ENCODE results near the gene NTN1. TPM values are rescaled to one million over a fixed set of nuclear protein-coding genes. Genes with fewer than 3 reads are reported as not detected.
A peak's percentile ranks its signal among the peaks of the same experiment; 100 is the strongest.
"Not testable (repeated sequence)": the region's sequence is repeated elsewhere in the genome, so short reads cannot be mapped to it uniquely, and the experiment has no call there.

The NTN1 gene
- total RNA-seq, 1 experiment from 2014 or later = 22.8 TPM

DNA sequence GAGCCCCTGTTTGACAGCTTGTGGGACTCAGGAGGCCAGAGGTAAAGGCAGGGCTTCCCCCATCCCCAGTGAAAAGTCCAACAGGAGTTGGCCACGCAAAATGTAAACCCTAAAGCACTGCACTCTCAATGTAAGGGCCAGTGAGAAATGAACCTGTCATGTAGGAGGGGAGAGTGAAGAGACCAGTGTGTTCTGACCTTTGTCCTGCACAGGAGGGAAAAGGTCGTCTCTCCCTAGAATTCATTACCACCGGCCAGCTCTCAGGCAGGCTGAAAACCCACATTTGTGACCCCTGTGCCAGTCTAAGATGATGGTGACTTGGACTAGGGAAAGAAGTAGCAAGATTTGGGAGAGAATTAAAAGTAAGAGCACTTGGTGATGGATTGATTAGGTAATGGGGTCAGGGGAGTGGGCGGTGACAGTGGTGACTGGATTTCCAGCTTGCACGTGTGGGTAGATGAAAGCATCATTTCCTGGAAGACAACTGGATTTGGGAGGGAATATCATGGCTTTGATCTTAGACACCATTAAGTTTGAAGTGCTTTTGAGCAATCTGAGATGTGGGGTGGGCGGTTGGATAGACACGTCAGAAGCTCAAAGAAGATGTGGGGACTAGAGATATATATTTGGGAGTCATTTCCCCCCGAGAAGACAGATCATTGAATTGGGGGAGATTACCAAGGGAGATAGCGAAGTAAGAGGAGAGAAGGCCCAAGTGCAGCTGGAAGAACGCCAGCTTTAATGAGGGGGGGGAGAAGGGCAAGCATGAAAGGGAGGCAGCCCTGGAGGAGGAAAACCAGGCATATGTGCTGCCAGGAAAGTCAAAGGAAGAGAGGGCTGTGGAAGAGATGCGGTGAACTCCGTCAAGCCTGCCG is 119.5 kb downstream of the NTN1 start:
- H3K4me1 ChIP-seq (replicated peaks) = peaks cover 13% of the 10 kb centered on the region

GRCh38 chr17:9141425-9141753 is 120.1 kb downstream of the NTN1 start:
- DNase-seq (ENCODE audit: low read depth in 1 of 2, low spot score in 2 of 2) = no peak
- H3K27me3 ChIP-seq (replicated peaks) = no peaks in the 10 kb centered on the region
- H3K4me1 ChIP-seq (replicated peaks) = peaks cover 8% of the 10 kb centered on the region
- H3K36me3 ChIP-seq = no peaks in the 10 kb centered on the region
- no peak overlapping the region for H3K27ac ChIP-seq
- no peaks in the 10 kb centered on the region for H3K9me3 ChIP-seq (replicated peaks)
- H3K4me3 ChIP-seq = no peak overlapping the region

More for the DNA sequence above, 119.5 kb downstream of the NTN1 start:
- DNase-seq (ENCODE audit: low read depth in 1 of 2, low spot score in 2 of 2) = no peak
- Histone ChIP-seq H3K27ac (no peak overlapping the region), H3K4me3 (no peak overlapping the region), H3K27me3 (replicated peaks) (no peaks in the 10 kb centered on the region), H3K9me3 (replicated peaks) (no peaks in the 10 kb centered on the region), H3K36me3 (no peaks in the 10 kb centered on the region)

DNA sequence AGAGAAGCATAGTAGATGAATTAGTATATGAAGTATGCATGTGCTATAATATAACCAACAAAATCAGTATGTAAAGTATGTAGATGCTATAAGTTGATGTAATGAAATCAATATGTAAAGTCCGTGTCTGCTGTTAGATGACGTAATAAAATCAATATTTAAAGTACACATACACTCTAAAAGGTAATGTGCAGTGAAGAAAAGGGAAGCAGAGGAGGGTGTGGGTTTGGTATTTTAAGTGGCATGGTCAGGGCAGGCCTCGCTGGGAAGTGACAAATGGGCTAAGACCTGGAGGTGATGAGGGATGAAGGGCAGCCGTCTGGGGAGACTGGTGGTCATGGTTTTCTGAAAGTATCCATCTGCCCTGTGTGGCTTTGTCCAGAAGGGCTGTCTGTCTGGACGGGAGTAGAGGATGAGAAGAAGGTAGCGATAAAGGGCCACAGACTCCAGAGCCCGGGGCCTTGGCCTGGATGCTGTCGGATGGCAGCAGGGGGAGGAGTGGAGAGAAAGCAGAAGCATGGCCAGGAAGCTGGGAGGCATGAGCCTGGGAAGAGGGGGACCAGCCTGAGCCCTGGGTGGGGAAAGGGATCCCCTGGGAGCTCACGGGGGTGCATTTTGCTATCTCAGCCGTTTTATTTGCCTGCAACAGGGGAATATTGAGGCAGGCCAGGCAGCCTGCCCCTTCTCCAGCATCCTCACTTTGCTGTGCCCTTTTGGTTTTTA is 121.6 kb downstream of the NTN1 start:
- Histone ChIP-seq H3K27me3 (replicated peaks) (no peaks in the 10 kb centered on the region), H3K4me3 (no peak overlapping the region), H3K36me3 (no peaks in the 10 kb centered on the region), H3K4me1 (replicated peaks) (no peaks in the 10 kb centered on the region), H3K27ac (no peak overlapping the region), H3K9me3 (replicated peaks) (no peaks in the 10 kb centered on the region)
- no peak for DNase-seq (ENCODE audit: low read depth in 1 of 2, low spot score in 2 of 2)

DNA sequence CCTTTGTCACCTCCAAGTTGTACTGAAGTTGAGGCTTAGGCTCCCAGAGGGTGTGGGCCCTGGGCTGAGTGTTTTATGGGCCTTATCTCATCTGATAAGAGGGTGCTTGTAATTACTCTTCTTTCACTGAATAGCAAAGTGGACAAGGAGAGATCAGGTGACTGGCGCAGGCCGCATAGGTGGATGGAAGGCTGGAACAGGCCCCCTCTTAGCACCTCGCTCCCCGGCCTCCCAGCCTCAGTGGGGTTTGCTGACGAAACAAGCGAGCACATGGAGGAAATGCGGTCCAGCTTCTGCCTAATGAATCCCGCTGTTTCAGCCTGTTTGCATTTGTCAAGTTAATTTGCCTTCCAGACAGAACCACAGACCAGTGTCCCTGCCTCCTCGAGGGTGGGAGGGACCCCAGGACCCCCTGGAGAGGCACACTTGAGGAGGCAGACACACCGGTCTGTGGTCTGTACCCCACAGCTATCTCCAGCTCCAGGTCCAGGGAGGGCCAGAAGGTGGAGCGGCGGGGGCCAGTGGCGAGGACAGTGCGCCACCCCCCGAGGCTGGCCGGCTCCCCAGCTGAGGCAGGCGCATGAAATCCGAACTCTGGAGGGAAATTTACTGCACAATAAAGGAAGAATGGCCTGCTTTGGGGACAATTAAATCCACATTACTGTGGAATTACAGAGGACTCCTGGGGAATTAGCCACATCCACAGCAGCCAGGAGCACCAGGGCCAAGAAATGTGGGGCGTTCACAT is 123.4 kb downstream of the NTN1 start:
- no peak for DNase-seq (ENCODE audit: low read depth in 1 of 2, low spot score in 2 of 2)
- Histone ChIP-seq H3K9me3 (replicated peaks) (no peaks in the 10 kb centered on the region), H3K27ac (no peak overlapping the region), H3K27me3 (replicated peaks) (no peaks in the 10 kb centered on the region), H3K4me1 (replicated peaks) (peaks cover 3% of the 10 kb centered on the region), H3K4me3 (no peak overlapping the region), H3K36me3 (no peaks in the 10 kb centered on the region)

DNA sequence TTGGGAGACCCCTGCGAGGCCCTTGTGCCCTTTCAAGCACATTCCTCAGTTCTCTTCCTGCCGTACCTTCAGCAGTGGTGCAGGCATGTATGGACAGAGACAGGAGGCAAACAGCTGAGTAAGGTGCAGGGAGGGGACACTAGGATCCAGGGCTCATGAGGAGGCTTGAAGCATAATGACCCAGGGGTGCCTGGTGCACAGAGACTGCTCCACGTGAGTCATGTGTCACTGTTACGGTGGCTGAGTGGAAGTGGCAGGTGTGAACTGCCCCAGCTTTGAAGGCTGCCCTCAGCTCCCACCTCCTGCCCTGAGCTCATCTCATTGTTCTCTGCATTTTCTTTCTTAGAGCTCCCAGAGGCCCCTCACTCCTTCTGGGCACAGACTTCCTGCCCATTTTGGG is 124.8 kb downstream of the NTN1 start:
- no peak overlapping the region for H3K27ac ChIP-seq
- peaks cover 17% of the 10 kb centered on the region for H3K4me1 ChIP-seq (replicated peaks)
- no peaks in the 10 kb centered on the region for H3K27me3 ChIP-seq (replicated peaks)
- no peaks in the 10 kb centered on the region for H3K9me3 ChIP-seq (replicated peaks)
- H3K4me3 ChIP-seq = no peak overlapping the region
- DNase-seq (ENCODE audit: low read depth in 1 of 2, low spot score in 2 of 2) = no peak
- no peaks in the 10 kb centered on the region for H3K36me3 ChIP-seq

DNA sequence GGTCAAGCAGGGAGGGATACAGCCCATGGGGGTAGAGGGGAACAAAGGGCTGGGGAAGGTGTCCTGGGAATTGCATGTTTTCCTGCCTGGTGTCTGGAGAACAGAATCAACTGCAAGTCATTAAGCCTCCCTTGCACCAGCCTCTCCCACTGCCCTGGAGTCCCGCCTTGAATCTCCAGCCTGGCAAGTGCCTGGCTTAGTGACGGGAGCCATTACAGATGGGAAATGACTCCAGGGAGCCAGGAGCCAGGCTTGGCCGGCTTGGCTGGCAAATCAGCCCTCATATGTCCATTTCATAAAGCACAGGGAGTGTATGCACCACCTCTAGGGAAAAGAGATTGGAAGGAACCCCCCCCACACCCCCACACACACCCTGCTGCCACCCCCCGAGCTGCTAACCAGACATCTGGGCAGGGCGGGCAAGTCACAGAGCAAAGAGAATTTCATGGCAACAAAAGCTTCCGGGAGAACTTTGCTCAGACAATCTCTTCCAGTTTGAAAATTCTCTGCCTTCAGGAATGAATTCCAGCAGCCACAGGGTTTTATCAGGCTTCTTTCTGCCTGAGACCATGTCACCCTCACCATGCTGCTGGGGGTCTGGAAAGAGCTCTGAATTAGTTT is 127.7 kb downstream of the NTN1 start:
- H3K27ac ChIP-seq = no peak overlapping the region
- H3K9me3 ChIP-seq (replicated peaks) = no peaks in the 10 kb centered on the region
- no peaks in the 10 kb centered on the region for H3K27me3 ChIP-seq (replicated peaks)
- no peaks in the 10 kb centered on the region for H3K36me3 ChIP-seq
- peaks cover 18% of the 10 kb centered on the region for H3K4me1 ChIP-seq (replicated peaks)
- no peak for DNase-seq (ENCODE audit: low read depth in 1 of 2, low spot score in 2 of 2)
- no peak overlapping the region for H3K4me3 ChIP-seq

GRCh38 chr17:9150446-9151090 is 129.3 kb downstream of the NTN1 start:
- DNase-seq (ENCODE audit: low read depth in 1 of 2, low spot score in 2 of 2) = peak; percentile 49 to 70
- Histone ChIP-seq H3K27me3 (replicated peaks) (no peaks in the 10 kb centered on the region), H3K4me1 (replicated peaks) (peaks cover 18% of the 10 kb centered on the region), H3K27ac (no peak overlapping the region), H3K9me3 (replicated peaks) (no peaks in the 10 kb centered on the region), H3K36me3 (no peaks in the 10 kb centered on the region), H3K4me3 (no peak overlapping the region)

- no peak for DNase-seq (ENCODE audit: low read depth in 1 of 2, low spot score in 2 of 2)
- Histone ChIP-seq H3K27me3 (replicated peaks) (no peaks in the 10 kb centered on the region), H3K36me3 (no peaks in the 10 kb centered on the region), H3K4me3 (no peak overlapping the region), H3K27ac (no peak overlapping the region), H3K4me1 (replicated peaks) (peaks cover 18% of the 10 kb centered on the region), H3K9me3 (replicated peaks) (no peaks in the 10 kb centered on the region)
These were observed 129.8 kb downstream of the NTN1 start for GRCh38 chr17:9151091-9151490.

DNA sequence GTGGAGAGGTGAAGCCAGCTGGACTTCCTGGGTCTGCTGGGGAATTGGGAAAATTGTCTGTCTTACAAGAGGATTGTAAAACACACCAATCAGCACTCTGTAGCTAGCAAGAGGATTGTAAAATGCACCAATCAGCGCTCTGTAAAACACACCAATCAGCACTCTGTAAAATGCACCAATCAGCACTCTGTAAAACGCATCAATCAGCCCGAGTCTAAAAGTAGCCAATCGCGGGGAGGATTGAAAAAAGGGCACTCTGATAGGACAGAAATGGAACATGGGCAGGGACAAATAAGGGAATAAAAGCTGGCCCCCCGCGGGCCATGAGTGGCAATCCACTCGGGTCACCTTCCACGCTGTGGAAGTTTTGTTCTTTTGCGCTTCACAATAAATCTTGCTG is 130.4 kb downstream of the NTN1 start:
- not testable (repeated sequence) for H3K27ac ChIP-seq; H3K36me3 ChIP-seq; H3K4me3 ChIP-seq; H3K27me3 ChIP-seq (replicated peaks); DNase-seq (ENCODE audit: low read depth in 1 of 2, low spot score in 2 of 2); H3K9me3 ChIP-seq (replicated peaks)
- peaks cover 18% of the 10 kb centered on the region for H3K4me1 ChIP-seq (replicated peaks)

DNA sequence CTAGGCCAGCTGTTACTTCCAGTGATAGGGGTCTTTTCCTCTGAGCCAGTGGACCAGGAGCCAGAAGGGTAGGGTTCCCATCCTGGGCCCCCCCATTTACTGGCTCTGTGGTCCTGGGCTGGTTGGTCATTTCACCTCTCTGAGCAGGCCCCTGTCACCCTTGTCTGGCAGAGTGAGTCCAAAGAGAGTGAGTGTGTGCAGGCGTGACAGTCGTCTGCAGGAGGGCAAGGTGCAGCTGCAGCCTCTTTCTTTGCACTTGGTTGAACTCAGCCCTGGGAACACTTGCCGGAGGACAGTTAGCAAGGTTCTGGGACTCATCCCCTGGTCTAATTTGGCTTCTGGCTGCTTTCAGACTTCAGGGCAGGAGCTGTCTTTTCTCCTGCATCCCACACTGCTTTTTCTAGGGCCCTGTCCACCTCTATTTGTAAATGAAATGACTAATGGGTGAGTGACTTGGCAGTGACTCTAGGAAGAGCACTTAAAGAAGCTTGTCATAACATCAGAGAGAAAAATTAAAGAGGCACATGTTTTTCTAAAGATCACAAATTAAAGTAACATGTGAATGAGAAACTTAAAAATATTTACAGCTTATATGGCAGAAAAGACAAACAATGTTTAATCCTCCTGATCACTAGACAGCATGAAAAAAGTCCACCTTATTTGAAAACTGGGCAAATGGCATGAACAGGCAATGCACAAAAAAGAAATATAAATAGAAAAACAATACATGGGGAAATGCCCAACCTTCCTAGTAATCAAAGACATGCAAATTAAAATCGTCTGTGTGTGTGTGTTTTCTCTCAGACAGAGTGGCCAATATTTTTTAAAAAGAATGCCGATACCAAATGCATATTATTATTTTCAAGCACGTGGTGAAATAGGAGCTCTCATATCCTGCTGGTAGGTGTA is 137.5 kb downstream of the NTN1 start:
- no peaks in the 10 kb centered on the region for H3K9me3 ChIP-seq (replicated peaks)
- peak in 1 of 2 experiments; percentile 16 for DNase-seq (ENCODE audit: low read depth in 1 of 2, low spot score in 2 of 2)
- H3K4me3 ChIP-seq = no peak overlapping the region
- no peaks in the 10 kb centered on the region for H3K36me3 ChIP-seq
- no peaks in the 10 kb centered on the region for H3K27me3 ChIP-seq (replicated peaks)
- H3K27ac ChIP-seq = no peak overlapping the region
- peaks cover 28% of the 10 kb centered on the region for H3K4me1 ChIP-seq (replicated peaks)

- Histone ChIP-seq H3K36me3 (no peaks in the 10 kb centered on the region), H3K27ac (no peak overlapping the region), H3K27me3 (replicated peaks) (no peaks in the 10 kb centered on the region), H3K4me3 (no peak overlapping the region), H3K9me3 (replicated peaks) (no peaks in the 10 kb centered on the region), H3K4me1 (replicated peaks) (peaks cover 31% of the 10 kb centered on the region)
- DNase-seq (ENCODE audit: low read depth in 1 of 2, low spot score in 2 of 2) = no peak
These were observed 141.1 kb downstream of the NTN1 start for GRCh38 chr17:9162275-9162985.

DNA sequence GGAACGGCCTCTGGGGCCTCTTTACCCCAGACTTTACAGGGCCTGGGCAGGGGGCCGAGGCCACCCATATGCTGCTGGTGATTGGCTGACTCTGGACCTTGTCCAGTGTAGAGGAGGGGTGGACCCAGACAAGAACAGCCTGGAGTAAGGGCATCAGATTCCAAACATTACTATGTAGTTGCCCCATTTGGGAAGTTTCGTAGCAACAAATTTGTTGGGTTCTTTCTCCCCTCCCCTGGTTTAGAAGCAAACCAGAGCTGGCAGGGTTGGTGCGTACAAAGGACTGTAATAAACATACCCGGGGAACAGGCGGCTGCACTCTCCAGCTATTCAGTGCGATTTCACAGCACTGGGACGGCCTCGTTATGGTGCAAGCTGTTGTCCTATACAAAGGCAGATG is 145.5 kb downstream of the NTN1 start:
- DNase-seq (ENCODE audit: low read depth in 1 of 2, low spot score in 2 of 2) = no peak
- Histone ChIP-seq H3K27me3 (replicated peaks) (no peaks in the 10 kb centered on the region), H3K27ac (no peak overlapping the region), H3K9me3 (replicated peaks) (no peaks in the 10 kb centered on the region), H3K4me1 (replicated peaks) (peaks cover 23% of the 10 kb centered on the region), H3K4me3 (no peak overlapping the region), H3K36me3 (no peaks in the 10 kb centered on the region)

All from SJSA1 (cell line).